HK-2 (cell line): Measurements from ENCODE around the gene MALRD1.

Experiments
- DNase-seq: peaks from one replicate; pipeline ENCODE4 v3.0.0-alpha.2; 2018; ENCODE audit not compliant: unreplicated experiment

MALRD1 gene

DNA sequence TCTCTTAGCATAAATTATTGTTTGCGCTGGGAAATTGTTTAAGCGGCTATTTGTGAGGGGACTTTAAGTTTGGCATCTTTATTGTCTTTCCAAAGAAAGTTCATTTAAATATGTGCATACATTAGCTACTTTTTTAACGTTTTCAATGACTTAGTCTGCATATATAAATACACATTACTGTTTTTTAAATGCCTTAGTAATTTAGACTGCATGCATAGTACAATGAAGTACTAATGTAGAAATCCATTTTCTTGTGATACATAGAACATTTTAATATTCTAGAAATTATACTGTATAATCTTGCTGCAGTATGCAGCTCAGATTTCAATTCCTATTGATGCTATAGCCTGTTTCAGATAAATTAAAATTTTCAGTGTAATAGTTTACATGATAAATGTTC is 325.4 kb downstream of the MALRD1 start:
- no peak for DNase-seq

DNA sequence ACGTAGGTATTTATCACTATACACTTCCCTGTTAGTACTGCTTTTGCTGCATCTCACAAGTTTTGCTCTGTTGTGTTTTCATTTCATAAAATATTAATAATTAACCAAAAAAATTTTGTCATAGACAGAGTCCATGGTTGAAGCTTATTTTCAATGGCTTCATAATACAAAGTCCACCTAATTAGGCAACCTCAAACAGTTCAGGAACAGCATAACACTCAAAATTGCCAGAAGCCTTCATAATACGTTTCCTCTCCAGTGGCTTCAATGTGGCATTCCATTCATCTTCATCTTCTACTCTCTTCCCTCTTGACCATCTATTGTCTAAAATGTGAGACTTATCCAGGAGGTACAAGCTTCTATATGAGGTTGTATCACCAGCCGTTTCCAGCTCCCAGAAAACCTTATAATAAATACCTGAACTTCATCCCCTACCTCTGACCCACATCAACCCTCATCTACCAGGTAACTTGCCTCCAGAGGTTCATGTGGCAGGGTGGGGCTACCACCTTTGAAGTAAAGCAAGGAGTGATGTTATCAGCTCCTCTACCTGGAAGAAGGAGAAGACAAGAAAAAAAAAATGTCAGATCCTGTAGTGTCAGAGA is 337.3 kb downstream of the MALRD1 start:
- DNase-seq = no peak

DNA sequence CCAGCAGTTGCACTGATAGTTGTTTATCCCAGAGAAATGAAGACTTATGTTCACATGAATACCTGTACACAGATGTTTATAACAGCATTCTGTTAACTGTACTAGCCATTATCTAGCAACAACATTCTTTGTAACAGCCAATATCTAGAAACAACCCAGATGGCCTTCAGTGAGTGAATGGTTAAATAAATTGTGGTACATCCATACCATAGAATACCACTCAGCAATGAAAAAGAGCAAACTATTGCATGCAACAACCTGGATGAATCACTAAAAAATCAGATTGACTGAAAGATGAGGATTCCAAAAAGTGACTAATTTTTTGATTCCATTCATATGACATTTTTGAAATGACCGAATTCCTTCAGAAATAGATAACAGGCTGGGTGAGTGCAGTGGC is 360.3 kb downstream of the MALRD1 start:
- DNase-seq = no peak

DNA sequence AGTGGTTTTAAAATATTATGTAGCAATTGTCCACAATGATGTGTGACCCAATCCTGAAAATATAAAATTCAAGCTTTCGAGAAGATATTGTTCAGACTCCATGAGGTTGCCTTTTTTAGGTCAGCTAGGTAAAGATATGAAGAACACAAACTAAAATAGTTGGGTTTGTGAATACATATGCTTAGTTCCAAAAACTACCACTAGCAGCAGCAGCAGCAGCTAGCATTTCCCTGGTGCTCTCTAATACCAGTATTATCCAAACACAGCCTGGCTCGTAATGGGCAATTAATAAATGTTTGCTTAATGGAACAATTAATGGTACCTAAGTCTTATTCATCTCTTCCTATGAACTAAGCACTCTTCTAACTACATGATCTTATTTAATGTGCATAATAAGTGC is 362.5 kb downstream of the MALRD1 start:
- no peak for DNase-seq

DNA sequence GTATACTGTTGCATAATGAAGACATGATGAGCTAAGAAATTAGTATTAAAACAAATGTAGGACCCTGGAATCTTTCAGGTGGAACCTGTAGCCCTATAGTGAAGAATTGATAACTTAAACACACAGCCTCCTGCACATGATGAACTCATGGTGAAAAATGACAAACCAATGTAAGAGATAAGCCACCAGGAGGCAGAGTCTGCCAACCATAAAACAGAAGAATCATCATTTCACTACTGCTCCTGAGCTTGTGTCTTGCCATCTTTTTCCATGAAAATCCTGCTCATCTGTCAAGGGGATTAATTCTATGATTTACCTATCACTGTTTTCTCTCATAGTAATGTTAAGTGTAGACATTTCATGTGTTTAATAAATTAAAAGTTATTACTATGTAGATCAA is 363.9 kb downstream of the MALRD1 start:
- no peak for DNase-seq

DNA sequence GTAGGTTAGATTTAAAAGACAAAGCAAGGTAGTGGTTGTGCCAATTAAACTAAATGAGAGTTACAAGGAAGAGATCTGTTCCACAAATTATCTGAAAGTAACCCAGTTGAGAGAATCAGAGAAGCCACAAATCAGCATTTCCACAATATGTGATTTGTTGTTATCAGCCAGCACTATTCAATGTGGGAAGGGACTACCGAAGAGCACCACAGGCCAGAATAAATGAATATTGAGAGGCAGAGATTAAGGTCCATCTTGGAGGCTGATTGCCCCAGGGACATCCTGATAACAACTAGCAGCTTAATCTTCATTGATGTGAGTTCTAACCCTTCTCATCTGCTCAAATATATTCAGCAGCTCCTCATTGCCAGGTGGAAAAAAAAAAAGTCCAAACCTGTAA is 367.6 kb downstream of the MALRD1 start:
- DNase-seq = no peak

DNA sequence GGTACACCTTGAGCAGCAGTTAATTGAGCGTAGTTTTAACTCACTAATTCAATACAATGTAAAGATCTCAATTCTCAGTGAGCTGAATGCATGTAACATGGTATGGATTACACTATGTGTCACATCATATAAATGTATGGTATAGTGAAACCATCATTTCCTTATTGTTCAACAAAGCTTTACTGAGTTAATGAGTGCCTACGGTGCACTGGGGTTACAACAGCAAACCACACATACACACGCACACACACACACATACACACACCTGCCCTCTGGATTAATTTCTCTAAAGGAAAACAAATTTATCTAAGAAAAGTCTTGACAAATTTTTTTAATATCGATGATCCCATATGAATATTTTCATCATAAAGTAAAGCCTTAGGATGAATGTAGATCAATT is 369.1 kb downstream of the MALRD1 start:
- DNase-seq = no peak

DNA sequence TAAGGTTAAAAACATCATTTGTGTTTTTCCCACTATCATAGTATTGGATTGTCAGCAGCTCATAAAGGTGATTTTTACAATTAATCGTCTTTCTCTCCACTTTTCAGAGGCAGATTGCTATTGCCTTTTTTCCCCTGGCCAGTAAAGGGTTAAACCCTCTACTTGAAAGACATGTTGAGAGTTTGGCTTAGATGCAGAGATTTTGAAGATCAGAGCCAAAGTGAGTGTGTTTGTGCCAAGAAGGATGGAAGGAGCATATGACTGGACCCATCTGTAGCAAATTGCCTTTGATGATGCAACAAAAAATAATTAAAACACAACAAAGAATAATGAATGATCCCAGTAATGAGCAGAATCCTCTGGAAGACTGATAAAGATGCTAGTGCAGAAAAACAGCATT is 373.1 kb downstream of the MALRD1 start:
- DNase-seq = no peak

DNA sequence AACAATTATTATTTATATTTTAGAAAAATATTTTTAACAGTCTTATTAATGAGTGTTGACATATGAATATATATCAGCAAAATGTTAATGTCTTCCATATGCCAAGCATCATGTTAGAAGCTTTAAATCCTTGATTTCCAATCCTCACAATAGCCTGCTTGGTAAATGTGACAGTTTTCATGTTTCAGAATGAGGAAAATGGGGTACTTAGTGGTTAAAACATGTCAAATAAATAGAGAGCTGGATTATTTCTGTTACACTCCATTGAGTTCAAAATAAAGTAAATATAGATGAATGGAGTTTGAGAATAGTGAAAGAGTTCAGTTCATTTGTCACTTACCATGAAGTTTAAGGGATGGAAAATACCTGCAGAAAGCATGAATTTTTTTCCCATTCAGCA is 377.4 kb downstream of the MALRD1 start:
- no peak for DNase-seq

DNA sequence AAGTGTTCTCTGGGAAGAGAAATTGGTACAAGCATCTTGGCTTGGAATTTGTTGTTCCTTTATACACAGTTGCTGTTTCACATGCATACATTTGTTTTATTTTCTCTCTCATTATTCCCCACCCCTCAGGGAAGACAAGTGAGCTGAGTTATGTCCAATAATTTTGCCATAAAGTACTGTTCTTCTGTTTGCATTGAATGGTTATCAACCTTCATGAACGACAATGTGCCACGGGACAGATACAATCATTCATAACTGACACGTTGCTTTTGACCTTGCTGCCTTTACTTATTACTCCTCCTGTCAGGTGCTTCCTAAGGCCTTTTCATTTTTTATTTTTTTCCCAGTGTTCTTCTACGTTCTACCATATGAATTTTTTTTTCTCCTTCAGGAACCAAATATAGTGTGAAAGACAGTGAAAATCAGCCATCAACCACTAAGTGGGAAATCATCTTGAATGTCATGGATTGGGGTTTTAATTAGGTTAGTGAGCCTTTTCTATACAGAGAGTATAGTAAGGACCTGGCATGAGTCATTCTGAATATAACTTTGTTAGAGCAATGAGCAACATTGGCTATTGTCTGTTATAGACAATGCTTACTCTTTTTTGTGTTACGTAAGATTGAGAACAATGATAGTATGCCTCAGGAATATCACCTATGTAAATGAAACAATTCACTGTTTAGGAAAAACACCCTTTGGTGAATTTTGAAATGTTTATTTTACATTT is 383.2 kb downstream of the MALRD1 start:
- DNase-seq = no peak

DNA sequence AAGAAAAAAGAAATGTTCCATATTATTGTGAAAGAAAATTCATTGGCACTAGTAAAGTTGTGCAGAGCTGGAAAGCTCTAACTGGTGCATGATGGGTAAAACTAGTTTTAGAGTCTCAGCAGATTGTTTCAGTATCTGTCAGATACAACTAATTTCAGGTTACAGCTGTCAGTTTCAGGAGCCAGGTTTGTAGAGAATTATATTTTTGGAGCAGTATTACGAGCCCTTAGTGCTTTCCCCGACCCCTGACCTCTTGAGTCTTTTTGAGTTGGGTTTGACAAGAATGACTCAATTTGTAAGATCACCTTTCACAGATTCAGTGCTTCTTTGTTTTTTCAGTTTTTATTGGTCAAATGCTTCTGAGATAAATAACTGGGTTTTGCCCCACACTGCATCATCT is 401.3 kb downstream of the MALRD1 start:
- DNase-seq = no peak

DNA sequence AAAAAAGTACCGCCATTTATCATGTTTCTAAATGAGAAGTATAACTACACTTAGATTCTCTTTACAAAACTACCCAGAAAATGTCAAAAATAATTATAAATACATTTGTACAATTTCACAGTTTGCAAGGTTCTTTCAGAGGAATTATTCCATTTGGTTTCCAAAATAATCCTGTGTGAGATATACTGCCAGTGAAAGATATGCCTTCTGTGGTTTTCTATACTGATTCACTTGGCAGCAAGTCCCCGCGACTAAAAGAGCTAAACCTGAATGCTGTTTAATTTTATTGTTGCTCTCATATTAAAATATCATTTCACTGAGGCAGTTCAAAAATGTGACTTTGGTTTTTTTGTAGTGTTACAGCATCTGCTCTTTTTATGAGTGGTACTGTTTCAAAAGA is 402.8 kb downstream of the MALRD1 start:
- DNase-seq = no peak

DNA sequence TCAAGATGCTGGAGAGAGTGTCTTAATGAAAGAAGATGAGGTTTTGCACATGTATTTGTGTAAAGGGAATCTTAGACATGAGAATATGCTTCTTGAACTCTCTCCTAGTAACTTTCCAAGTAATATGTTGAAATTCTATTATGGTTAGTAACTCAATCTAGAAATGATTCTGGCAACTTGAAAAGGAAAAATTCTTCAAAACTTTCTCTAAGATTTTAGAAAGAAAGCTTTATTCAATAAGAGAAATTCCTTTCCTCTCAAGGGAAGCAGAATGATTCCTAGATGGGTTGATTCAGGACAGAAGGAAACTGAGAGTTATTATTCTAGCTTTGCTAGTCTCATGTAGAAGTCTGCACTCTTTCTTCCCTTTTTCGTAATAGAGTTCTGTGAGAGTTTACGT is 403.3 kb downstream of the MALRD1 start:
- DNase-seq = no peak

DNA sequence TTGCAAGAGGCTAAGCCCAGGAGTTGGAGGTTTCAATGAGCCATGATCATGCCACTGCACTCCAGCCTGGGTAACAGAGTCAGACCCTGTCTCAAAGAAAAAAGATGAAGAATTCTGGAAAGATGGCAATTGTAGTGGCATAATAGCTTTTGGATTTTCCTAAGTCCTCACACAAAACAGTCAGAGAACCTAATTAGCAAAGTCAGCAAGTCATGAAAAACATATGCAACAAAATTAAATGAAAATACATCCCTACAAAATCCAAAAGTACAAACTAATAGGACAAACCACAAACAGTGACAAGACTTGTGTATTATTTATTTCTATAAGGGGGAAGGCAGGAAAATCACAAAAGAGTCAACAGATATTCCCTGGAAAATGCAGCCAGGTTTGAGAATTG is 405.4 kb downstream of the MALRD1 start:
- no peak for DNase-seq

DNA sequence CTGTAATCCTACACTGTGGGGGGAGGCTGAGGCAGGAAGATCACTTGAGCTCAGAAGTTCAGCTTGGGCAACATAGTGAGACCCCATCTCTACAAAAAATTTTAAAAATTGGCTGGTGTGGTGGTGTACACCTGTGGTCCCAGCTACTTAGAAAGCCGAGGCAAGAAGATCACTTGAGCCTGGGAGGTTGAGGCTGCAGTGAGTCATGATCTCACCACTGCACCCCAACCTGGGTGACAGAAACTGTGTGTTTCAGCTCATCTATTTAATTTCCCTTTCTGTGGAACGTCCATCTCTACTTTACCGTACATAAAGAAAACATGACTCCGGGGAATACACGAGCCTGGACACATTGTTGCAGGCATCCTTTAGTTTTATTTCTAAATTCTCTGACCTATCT is 413.0 kb downstream of the MALRD1 start:
- no peak for DNase-seq

DNA sequence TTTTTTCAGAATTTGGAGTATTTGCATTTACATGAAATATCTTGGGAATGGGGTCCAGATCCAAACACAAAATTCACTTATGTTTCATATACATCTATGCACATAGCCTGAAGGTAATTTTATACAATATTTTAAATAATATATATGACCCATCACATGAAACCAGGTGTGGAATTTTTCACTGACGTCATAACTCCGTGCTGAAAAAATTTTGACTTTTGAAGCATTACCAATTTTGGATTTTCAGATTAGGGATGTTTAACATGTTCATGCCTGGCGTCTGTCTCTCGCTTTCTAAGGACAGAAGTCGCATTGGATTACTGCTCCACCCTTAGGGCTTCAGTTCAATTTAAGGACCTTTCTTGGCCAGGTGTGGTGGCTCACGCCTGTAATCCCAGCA is 418.1 kb downstream of the MALRD1 start:
- DNase-seq = no peak

DNA sequence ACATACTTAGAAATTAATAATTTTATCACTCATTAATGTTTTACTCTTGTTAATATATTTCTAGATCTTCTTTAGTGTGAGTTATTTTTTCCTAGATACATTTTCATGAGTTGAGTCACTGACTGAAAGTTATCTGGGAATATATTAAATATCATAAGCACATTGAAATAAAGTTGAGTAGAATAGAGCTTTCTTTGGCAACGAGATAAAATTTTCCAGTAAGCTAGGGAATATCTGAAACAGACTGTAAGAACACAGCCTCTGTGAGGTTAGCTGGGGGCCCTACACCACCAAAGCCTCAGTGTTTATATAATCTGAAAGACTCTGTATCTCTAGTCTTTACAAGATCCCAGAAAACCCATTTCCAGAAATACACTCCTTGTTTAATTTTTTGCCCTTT is 419.8 kb downstream of the MALRD1 start:
- DNase-seq = no peak

DNA sequence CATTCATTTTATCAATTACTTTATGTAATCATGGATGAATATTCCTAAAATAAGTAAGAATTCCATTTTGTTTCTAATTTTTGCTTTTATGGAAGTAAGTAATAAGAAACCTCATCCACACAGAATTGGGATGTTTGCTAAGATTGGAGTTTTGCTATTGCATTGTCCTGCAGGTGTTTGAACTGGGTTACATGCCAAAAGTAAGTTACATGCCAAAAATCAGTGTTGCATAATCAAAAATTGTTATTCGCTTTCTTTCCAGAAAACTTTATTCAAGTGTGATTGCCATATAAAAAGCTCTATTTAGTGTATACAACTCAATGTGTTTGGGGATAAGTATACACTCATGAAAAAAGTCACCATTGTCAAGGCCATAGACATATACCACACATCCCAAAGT is 420.9 kb downstream of the MALRD1 start:
- no peak for DNase-seq

DNA sequence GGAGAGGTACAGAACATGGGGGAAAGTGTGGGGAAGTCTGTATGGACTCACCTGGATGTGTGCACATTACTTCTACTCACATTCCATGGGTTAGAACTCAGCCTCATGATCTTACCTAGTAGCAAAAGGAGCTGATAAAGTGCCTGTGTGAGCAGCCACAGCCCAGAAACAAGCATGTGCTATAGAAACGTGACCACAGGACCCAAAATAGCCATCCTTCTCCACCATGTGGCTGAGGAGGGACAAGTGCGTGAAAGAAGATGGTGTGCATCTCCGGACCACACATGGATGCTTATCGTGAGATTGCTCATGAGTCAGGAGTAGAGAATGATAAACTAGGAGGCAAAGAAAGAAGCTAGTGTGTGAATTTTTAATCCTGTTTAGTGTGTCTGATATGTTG is 431.3 kb downstream of the MALRD1 start:
- DNase-seq = no peak

DNA sequence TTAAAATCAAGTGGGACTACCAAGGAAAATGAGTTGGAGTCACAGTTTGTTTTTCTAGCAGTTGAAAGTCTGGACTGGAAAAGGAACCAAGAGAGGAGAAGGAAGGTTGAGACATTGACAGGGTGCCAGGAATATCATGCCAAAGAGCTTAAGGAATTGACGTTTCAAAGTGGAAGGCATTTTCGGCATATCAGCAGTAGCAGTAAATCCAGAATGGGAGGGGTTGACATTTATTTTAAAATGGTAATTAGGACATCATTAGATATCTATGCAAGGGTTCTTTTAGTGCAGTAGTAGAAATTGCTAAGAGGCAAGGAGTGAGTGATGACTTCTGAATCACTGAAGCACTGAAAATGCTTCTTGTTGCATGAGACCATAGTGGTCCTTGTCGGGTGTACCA is 431.8 kb downstream of the MALRD1 start:
- no peak for DNase-seq

DNA sequence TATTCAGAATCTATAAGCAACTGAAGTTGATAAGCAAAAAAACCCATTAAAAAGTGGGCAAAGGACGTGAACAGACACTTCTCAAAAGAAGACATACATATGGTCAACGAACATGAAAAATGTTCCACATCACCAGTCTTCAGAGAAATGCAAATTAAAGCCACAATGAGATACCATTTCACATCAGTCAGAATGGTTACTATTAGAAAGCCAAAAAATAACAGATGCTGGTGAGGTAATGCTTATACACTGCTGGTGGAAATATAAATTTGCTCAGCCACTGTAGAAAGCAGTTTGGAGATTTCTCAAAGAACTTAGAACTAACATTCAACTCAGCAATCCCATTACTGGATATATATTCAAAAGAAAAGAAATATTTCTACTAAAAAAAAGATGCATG is 434.8 kb downstream of the MALRD1 start:
- DNase-seq = no peak

DNA sequence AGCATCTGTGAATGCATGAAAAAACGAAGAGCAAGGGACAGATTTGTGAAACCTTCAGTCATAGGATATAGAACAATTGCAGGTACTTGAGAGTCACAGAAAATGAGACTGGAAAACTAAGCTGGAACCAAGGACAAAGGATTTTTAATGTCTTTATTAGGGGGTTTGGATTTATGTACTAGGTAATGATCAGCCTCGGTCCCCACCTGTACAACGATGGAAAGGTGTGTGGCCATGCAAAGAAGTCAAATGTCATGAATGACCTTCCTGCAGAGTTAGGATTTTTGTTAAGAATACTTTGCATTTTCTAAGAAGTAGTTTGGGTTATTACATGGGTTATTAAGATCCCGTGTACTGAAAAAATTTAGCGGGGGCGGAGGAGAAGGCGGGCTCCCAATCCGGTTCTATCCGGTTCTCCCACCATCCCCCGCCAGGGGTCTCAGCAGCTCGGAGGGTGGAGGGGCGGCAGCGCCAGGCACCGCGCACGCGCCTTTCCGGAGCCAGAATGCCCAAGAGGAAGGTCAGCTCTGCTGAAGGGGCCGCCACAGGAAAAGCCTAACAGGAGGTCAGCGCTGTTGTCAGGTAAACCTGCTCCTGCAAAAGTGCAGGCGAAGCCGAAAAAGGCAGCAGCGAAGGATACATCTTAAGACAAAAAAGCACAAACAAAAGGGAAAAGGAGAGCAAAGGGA is 440.1 kb downstream of the MALRD1 start:
- DNase-seq = no peak

DNA sequence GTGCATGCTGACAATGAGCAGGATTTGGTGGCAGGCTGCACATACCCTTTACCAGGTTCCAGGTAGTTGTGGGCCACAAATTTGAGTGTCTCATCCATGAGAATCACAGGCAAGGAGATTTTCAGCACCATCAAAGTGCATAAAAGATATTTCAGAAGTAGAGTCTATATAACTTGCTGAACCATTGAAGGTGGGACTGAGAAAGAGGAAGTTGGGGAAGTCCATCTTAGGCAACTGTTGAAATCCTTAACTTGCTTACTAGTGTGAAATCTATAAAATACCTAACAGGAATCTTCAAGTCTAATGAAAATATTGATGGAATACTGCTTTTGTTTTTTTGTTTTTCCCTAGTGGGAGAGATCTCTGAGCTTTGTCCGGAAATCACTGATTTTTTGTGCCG is 442.6 kb downstream of the MALRD1 start:
- no peak for DNase-seq
